ENCODE data around the gene PHF21B. TPM values are rescaled to one million over a fixed set of nuclear protein-coding genes. Genes with fewer than 3 reads are reported as not detected.

Gene PHF21B
- total RNA-seq, 1 experiment from 2014 or later = 20.2 TPM

DNA sequence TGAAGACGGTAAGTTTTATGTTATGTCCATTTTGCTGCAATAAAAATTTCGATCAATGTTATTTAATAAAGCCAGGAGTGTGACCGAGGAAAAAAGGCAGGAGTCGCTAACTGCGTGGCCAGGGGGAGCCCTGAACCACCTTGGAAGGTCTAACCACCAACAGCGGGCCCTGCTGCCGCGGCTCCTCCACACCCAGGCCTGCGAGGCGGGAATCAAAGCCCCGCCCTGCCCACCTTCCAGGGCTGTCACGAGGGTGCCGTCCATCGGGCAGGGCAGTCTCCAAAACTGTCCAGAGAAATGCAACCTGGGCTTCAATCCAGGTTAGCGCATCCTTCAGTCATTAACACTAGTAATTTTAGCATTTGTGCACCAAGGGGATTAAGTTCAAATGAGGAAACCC lies 19.0 kb downstream of the PHF21B start:
- Histone ChIP-seq H3K36me3 (replicated peaks; ENCODE audit: control insufficient read depth, insufficient read depth, low read length) (peaks cover 30% of the 10 kb centered on the region), H3K4me3 (ENCODE audit: insufficient read depth, low read depth, low read length) (no peak overlapping the region), H3K27me3 (ENCODE audit: control insufficient read depth, insufficient read depth, low read length) (no peaks in the 10 kb centered on the region)
- no peak for DNase-seq

DNA sequence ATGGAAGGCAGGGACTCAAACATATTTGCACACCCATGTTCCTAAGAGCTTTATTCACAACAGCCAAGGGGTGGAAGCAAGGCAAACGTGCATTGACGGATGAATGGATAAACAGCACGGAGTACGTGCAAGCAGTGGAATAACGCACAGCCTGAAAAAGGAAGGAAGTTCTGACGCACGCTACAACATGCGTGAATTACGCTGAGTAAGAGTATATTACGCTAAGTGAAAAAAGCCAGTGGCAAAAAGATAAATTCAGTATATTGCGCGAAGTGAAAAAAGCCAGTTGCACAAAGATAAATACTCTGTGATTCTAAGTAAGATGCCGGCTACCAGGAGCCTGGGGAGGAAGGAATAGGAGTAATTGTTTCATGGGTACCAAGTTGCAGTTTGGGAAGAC lies 19.5 kb downstream of the PHF21B start:
- H3K4me3 ChIP-seq (ENCODE audit: insufficient read depth, low read depth, low read length) = no peak overlapping the region
- DNase-seq = no peak
- H3K27me3 ChIP-seq (ENCODE audit: control insufficient read depth, insufficient read depth, low read length) = no peaks in the 10 kb centered on the region
- H3K36me3 ChIP-seq (replicated peaks; ENCODE audit: control insufficient read depth, insufficient read depth, low read length) = peaks cover 28% of the 10 kb centered on the region

DNA sequence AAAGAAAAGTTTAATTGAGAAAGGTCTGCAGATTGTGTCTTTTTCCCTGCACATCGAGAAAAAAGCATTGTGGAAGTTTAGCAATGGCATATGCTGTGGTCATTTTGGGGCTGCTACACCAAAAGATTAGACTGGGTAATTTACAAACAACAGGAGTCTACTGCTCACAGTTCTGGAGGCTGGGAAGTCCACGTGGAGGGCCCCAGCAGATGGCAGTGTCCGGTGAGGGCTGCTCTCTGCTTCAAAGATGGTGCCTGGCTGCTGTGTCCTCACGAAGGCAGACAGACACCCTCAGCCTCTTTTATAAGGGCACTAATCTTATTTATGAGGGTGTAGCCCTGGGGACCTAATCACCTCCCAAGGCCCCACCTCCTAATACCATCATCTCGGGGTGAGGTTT lies 21.1 kb downstream of the PHF21B start:
- Histone ChIP-seq H3K36me3 (replicated peaks; ENCODE audit: control insufficient read depth, insufficient read depth, low read length) (peaks cover 22% of the 10 kb centered on the region), H3K27me3 (ENCODE audit: control insufficient read depth, insufficient read depth, low read length) (no peaks in the 10 kb centered on the region), H3K4me3 (ENCODE audit: insufficient read depth, low read depth, low read length) (no peak overlapping the region)
- no peak for DNase-seq

DNA sequence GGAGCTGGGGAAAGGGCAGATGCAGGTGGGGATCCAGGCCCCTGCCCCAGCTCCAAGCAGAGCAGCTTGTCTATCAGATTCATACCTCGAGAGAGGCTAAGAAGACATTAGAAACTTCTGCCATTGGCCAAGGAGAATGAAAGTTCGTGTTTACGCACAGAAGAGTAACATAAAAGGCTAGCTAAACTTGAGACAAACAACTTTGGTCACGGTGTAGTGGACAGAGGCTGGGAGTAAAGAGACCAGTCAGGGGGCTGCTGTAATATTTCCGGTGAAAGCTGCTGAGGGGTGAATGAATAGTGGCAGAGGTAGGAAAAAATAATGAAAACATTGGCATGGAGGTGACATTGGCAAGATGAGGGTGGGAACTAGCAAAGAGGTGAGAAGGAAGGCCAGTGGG lies 22.9 kb downstream of the PHF21B start:
- DNase-seq = no peak
- peaks cover 18% of the 10 kb centered on the region for H3K36me3 ChIP-seq (replicated peaks; ENCODE audit: control insufficient read depth, insufficient read depth, low read length)
- no peak overlapping the region for H3K4me3 ChIP-seq (ENCODE audit: insufficient read depth, low read depth, low read length)
- H3K27me3 ChIP-seq (ENCODE audit: control insufficient read depth, insufficient read depth, low read length) = no peaks in the 10 kb centered on the region

DNA sequence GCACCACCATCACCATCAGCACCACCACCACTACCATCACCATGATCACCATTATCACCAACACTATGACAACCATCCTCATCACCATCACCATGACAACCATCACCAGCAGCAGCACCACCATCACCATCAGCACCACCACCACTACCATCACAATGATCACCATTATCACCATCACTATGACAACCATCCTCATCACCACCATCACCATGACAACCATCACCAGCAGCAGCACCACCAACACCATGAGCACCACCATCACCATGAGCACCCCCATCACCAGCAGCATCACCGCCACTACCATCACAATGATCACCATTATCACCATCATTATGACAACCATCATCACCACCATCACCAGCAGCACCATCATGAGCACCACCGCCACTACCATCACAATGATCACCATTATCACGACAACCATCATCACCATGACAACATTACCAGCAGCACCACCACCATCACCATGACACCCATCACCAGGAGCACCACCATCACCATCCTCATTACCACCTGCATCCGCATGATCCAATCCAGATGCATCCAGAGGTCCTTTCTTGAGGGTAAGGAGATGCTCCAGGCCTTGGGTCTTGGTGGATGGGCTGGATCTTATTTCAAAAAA lies 23.8 kb downstream of the PHF21B start:
- H3K4me3 ChIP-seq (ENCODE audit: insufficient read depth, low read depth, low read length) = no peak overlapping the region
- DNase-seq = no peak
- H3K36me3 ChIP-seq (replicated peaks; ENCODE audit: control insufficient read depth, insufficient read depth, low read length) = peaks cover 23% of the 10 kb centered on the region
- no peaks in the 10 kb centered on the region for H3K27me3 ChIP-seq (ENCODE audit: control insufficient read depth, insufficient read depth, low read length)

DNA sequence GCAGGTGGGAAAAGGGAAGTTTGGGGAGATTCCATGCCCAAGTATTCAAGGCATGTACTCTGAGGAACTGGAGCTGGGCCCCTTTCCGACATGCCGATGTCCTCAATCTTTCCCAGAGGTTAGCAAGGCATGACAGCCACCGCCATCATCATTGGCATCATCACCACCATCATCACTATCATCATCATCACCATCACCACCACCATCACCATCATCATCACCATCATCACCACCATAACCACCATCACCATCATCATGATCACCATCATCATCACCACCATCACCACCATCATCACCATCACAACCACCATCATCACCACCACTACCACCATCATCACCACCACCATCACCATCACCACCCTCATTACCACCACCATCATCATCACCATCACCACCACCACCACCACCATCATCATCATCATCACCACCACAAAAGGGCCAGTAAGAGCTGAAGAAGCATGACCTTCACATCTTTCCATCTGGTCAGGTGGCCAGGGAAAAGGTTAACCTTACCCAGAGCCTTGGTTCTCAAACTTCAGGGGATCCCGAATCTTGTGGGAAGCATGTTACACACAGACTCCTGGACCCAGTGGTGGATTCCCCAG lies 25.8 kb downstream of the PHF21B start:
- H3K4me3 ChIP-seq (ENCODE audit: insufficient read depth, low read depth, low read length) = no peak overlapping the region
- H3K27me3 ChIP-seq (ENCODE audit: control insufficient read depth, insufficient read depth, low read length) = no peaks in the 10 kb centered on the region
- H3K36me3 ChIP-seq (replicated peaks; ENCODE audit: control insufficient read depth, insufficient read depth, low read length) = peaks cover 22% of the 10 kb centered on the region
- DNase-seq = no peak

DNA sequence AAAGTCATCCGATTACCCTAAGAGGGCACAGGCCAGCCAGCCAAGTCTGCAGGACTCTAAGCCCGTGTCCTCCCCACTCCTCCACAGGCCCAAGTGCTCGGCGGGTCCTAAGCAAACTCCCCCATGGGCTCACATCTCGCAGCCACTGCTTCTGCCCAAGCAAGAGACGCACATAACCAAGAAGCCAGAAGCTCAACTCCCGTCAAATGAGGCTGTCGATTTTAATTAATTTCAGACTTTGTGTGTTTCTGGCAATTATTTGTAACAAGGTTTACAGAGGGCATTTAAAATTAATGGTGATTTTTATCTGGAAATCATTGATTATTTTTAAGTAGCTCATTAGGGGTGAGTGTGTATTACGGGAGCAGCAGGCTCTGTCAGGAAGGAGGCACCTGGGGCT lies 27.4 kb downstream of the PHF21B start:
- Histone ChIP-seq H3K4me3 (ENCODE audit: insufficient read depth, low read depth, low read length) (no peak overlapping the region), H3K36me3 (replicated peaks; ENCODE audit: control insufficient read depth, insufficient read depth, low read length) (peaks cover 19% of the 10 kb centered on the region), H3K27me3 (ENCODE audit: control insufficient read depth, insufficient read depth, low read length) (no peaks in the 10 kb centered on the region)
- no peak for DNase-seq

DNA sequence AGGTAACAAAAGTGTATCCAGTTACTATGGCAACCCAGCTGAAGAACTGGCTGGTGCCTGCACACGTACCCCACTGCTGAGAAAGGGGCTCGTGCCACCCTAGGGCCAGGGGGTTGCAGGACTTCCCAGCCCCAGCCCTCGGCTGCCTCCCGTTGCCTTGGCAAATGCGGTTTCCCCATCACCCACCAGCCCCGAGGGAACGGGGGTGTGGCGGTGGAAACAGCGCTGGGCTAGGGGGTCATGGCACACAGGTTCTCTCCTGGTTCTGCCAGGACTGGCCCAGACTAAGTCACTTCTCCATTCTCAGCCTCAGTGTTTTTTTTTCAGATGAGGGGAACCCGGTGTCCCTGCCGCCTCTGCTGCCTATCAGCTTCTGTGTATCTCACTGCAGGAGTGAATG lies 27.9 kb downstream of the PHF21B start:
- Histone ChIP-seq H3K27me3 (ENCODE audit: control insufficient read depth, insufficient read depth, low read length) (no peaks in the 10 kb centered on the region), H3K4me3 (ENCODE audit: insufficient read depth, low read depth, low read length) (no peak overlapping the region), H3K36me3 (replicated peaks; ENCODE audit: control insufficient read depth, insufficient read depth, low read length) (peaks cover 15% of the 10 kb centered on the region)
- no peak for DNase-seq

DNA sequence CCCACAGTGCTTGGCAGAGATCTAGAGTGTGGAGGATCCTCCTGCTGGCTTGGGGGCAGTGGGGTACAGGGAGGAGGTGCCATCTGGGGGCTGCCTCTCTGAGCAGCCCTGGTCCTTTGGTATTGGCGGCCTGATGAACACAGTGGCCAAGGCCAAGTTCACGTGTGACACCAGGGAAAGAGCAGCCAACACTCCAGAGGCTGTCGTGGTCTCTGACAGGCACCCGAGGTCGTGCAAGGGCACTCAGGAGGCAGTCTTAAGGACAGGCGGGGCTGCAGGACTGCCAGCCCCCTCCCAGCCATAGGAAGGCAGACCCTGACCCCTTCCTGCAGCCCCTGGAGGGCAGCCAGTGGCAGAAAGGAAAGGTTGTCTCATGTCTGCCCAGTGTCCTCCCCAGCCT lies 30.7 kb downstream of the PHF21B start:
- DNase-seq = no peak
- H3K4me3 ChIP-seq (ENCODE audit: insufficient read depth, low read depth, low read length) = no peak overlapping the region
- peaks cover 5% of the 10 kb centered on the region for H3K36me3 ChIP-seq (replicated peaks; ENCODE audit: control insufficient read depth, insufficient read depth, low read length)
- no peaks in the 10 kb centered on the region for H3K27me3 ChIP-seq (ENCODE audit: control insufficient read depth, insufficient read depth, low read length)

DNA sequence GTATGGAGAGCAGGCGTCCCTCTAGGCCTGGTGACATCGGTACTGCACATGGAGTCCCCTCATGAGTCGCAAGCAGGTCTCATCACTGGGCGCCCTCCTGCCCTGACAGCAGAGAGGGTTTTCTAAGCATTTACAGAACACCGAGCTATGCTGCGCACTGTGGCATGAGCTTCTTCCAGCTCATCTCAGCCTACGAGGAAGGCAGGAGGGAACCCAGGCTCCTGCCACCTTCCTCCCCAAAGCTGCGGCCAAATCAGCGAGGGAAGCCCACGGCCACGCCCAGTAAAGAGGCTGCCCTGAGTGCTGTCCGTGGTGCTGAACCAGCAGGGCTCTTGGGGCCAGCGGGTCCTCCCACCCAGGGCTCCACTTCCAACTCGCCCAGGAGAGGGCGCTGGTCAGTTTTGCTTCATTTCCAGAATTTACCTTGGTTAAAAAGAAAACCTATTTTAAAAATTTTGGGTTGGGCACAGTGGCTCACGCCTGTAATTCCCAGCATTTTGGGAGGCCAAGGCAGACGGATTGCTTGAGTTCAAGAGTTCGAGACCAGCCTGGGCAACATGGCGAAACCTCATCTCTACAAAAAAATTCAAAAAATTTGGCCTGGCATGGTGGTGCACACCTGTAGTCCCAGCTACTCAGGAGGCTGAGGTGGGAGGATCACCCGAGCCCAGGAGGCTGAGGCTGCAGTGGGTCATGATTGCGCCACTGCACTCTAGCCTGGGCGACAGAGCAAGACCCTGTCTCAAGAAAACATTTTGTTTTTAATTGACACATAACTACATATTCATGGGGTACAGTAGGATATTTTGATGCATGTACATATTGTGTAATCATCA lies 34.2 kb downstream of the PHF21B start:
- Histone ChIP-seq H3K4me3 (ENCODE audit: insufficient read depth, low read depth, low read length) (no peak overlapping the region), H3K27me3 (ENCODE audit: control insufficient read depth, insufficient read depth, low read length) (no peaks in the 10 kb centered on the region), H3K36me3 (replicated peaks; ENCODE audit: control insufficient read depth, insufficient read depth, low read length) (peaks cover 8% of the 10 kb centered on the region)
- DNase-seq = peak; percentile 97

DNA sequence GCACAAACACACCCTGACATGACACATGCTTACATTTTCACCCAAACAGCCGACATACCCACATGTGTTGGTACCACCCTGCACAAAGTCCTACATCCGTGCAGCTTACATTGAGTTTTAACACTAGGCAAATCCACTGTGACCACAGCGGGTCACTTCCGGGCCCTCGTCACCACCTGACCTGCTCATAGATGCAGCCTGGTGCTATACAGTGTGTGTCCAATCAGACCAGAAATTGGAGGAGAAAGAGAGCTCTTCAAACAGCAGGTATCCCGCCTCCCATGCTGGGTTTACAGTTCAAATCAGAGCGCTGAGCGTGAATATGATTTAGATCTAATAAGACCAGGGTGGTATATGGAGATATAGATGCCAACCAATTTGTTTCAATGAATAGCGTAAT lies 35.4 kb downstream of the PHF21B start:
- DNase-seq = no peak
- peaks cover 8% of the 10 kb centered on the region for H3K36me3 ChIP-seq (replicated peaks; ENCODE audit: control insufficient read depth, insufficient read depth, low read length)
- H3K27me3 ChIP-seq (ENCODE audit: control insufficient read depth, insufficient read depth, low read length) = no peaks in the 10 kb centered on the region
- no peak overlapping the region for H3K4me3 ChIP-seq (ENCODE audit: insufficient read depth, low read depth, low read length)

DNA sequence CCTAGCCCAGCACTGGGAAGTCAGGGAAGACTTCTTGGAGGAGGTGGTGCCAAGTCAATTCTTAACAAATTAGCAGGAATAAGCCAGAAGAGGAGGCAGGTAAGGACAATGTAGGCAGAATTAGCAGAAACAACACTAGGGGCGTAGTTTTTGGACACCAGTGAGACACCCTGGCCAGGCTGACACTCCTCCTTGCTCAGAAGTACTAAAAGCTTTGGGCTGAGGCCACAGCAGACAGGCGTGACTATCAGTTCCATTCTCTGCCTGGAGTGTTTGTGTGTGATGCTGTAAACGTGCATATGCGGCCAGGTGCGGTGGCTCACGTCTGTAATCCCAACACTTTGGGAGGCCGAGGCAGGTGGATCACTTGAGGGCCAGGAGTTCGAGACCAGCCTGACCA lies 36.0 kb downstream of the PHF21B start:
- H3K27me3 ChIP-seq (ENCODE audit: control insufficient read depth, insufficient read depth, low read length) = no peaks in the 10 kb centered on the region
- H3K36me3 ChIP-seq (replicated peaks; ENCODE audit: control insufficient read depth, insufficient read depth, low read length) = peaks cover 8% of the 10 kb centered on the region

DNA sequence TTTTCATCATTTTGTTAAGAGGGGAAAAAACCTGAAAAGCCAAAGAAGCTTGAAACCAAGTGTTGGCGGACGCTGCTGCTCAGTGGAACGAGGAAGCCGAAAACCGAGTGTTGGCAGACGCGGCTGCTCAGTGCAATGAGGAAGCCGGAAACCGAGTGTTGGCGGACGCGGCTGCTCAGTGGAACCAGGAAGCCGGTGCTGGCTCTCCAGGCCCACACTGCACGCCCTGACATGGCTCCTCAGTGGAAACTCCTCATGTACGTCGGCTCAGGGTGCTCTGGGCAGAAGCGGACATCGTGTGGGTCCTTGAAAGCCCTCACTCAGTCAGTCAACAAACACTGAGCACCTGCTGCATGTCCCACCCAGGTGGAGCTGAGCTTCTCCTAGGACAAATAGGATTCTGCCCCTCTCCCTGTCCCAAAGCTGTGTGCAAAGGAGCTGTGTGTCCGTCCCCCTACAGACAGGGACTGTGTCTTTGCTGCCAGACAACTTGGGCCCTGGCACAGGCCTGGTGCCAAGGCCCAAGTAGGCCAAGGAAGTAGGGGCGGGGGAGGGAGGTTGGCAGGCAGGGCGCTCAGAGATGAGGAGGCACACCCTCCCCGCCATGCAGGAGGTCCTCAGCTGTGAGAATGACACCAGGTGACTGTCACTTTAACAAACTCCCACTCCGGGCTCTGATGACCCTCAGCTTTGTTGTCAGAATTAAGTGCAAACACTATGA lies 37.3 kb downstream of the PHF21B start:
- H3K4me3 ChIP-seq (ENCODE audit: insufficient read depth, low read depth, low read length) = no peak overlapping the region
- H3K27me3 ChIP-seq (ENCODE audit: control insufficient read depth, insufficient read depth, low read length) = no peaks in the 10 kb centered on the region
- peaks cover 12% of the 10 kb centered on the region for H3K36me3 ChIP-seq (replicated peaks; ENCODE audit: control insufficient read depth, insufficient read depth, low read length)
- no peak for DNase-seq

More for the DNA sequence above, 36.0 kb downstream of the PHF21B start:
- DNase-seq = no peak
- H3K4me3 ChIP-seq (ENCODE audit: insufficient read depth, low read depth, low read length) = no peak overlapping the region

DNA sequence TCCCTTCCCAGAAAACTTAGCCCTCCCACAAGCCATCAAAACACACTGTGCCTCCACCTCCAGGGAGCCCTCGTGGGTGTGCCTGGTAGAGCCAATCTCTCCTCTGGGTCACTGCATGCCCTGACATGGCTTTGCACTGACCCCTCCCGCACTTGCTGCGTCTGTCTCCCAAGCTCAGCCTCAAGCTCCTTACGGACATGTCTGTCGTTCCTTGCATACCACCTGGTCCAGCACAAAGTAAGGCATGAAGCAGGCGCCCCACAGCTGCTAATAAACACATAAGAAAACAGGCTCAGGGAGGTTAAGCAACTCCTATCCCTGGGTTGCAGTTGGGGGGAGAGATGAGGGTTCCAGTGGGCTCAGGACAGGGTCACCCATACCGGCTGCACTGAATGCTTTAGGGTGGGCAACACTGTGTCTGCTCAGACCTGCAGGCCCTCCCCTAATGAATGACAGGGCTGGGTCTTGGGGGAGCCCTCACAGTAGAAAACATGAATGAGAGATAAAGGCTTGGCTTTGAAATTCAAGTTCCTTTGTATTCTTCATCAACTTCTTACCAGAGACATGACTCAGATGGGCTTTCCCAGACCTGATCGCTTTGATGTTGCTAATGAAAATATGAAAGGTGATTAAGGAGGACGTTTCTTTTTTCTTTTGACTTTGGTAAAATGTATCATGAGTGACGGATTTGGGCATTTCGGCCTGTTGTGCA lies 38.0 kb downstream of the PHF21B start:
- Histone ChIP-seq H3K27me3 (ENCODE audit: control insufficient read depth, insufficient read depth, low read length) (no peaks in the 10 kb centered on the region), H3K36me3 (replicated peaks; ENCODE audit: control insufficient read depth, insufficient read depth, low read length) (peaks cover 12% of the 10 kb centered on the region), H3K4me3 (ENCODE audit: insufficient read depth, low read depth, low read length) (no peak overlapping the region)
- no peak for DNase-seq

All from H7 (cell line).